HG02938 (cell line): ENCODE results near the gene PLXDC2.
"Not testable (repeated sequence)": the region's sequence is repeated elsewhere in the genome, so short reads cannot be mapped to it uniquely, and the experiment has no call there.

Experiments
- ATAC-seq: cut with Tn5 transposase; IDR thresholded peaks from one replicate; pipeline ENCODE4 v1.9.1; 2021; ENCODE audit warnings: mild to moderate bottlenecking, moderate library complexity; ENCODE audit not compliant: unreplicated experiment

PLXDC2 gene

GRCh38 chr10:20017961-20018360 is 201.7 kb downstream of the PLXDC2 start:
- ATAC-seq: no peak

- ATAC-seq: no peak
Measured at GRCh38 chr10:20020677-20021076, 204.4 kb downstream of the PLXDC2 start.

GRCh38 chr10:20029523-20029922 is 213.3 kb downstream of the PLXDC2 start:
- no peak for ATAC-seq

- ATAC-seq: no peak
Measured at GRCh38 chr10:20033476-20033875, 217.2 kb downstream of the PLXDC2 start.

GRCh38 chr10:20034732-20035131 is 218.5 kb downstream of the PLXDC2 start:
- ATAC-seq: no peak

- ATAC-seq: no peak
Measured at GRCh38 chr10:20040012-20040411, 223.8 kb downstream of the PLXDC2 start.

GRCh38 chr10:20041931-20042330 is 225.7 kb downstream of the PLXDC2 start:
- no peak for ATAC-seq

GRCh38 chr10:20045100-20045499 is 228.9 kb downstream of the PLXDC2 start:
- not testable (repeated sequence) for ATAC-seq

- no peak for ATAC-seq
Measured at GRCh38 chr10:20048161-20048560, 231.9 kb downstream of the PLXDC2 start.

GRCh38 chr10:20058135-20058534 is 241.9 kb downstream of the PLXDC2 start:
- no peak for ATAC-seq

- no peak for ATAC-seq
Measured at GRCh38 chr10:20059084-20059835, 243.0 kb downstream of the PLXDC2 start.

- no peak for ATAC-seq
Measured at GRCh38 chr10:20065814-20066213, 249.6 kb downstream of the PLXDC2 start.

GRCh38 chr10:20073167-20073566 is 256.9 kb downstream of the PLXDC2 start:
- no peak for ATAC-seq

GRCh38 chr10:20075713-20076112 is 259.5 kb downstream of the PLXDC2 start:
- ATAC-seq: no peak

GRCh38 chr10:20084451-20084850 is 268.2 kb downstream of the PLXDC2 start:
- no peak for ATAC-seq

GRCh38 chr10:20085115-20085514 is 268.9 kb downstream of the PLXDC2 start:
- no peak for ATAC-seq

GRCh38 chr10:20087353-20087752 is 271.1 kb downstream of the PLXDC2 start:
- no peak for ATAC-seq

GRCh38 chr10:20088061-20088701 is 271.9 kb downstream of the PLXDC2 start:
- ATAC-seq: no peak

GRCh38 chr10:20089879-20090278 is 273.6 kb downstream of the PLXDC2 start:
- ATAC-seq: no peak

- ATAC-seq: no peak
Measured at GRCh38 chr10:20090831-20091230, 274.6 kb downstream of the PLXDC2 start.

GRCh38 chr10:20091698-20092097 is 275.5 kb downstream of the PLXDC2 start:
- no peak for ATAC-seq

GRCh38 chr10:20093600-20093999 is 277.4 kb downstream of the PLXDC2 start:
- ATAC-seq: no peak
